Neural progenitor cell (in vitro differentiated cells): ENCODE data around the gene PLCL1. TPM values are rescaled to one million over a fixed set of nuclear protein-coding genes. Genes with fewer than 3 reads are reported as not detected.

ENCODE experiments used
- DNase-seq: peaks from one replicate; pipeline ENCODE4 v3.0.0-alpha.2; 2016; ENCODE audit warnings: low spot score
- H2AFZ ChIP-seq: fragments of 200-600 bp; sonication (generic); replicated peaks from 2 replicates; pipeline ENCODE4 v1.6.1; 2016; ENCODE audit warnings: antibody characterized with exemption
- H3F3A ChIP-seq: fragments of 200-600 bp; sonication (generic); 2 replicates; pipeline ENCODE4 v1.6.1; 2016; ENCODE audit warnings: antibody characterized with exemption, low read depth
- H3K27ac ChIP-seq: fragments of 200-600 bp; sonication (generic); 2 replicates; pipeline ENCODE4 v1.5.1; 2016; ENCODE audit warnings: mild to moderate bottlenecking
- H3K27me3 ChIP-seq: fragments of 200-600 bp; sonication (generic); 2 replicates; pipeline ENCODE4 v1.6.1; 2016; ENCODE audit warnings: mild to moderate bottlenecking, moderate library complexity
- H3K36me3 ChIP-seq: fragments of 200-600 bp; sonication (generic); 2 replicates; pipeline ENCODE4 v1.5.1; 2016
- H3K4me1 ChIP-seq: fragments of 200-600 bp; sonication (generic); 2 replicates; pipeline ENCODE4 v1.6.1; 2016; ENCODE audit warnings: mixed run types
- H3K4me2 ChIP-seq: fragments of 200-600 bp; sonication (generic); 2 replicates; pipeline ENCODE4 v1.6.1; 2016
- H3K4me3 ChIP-seq: fragments of 200-600 bp; sonication (generic); 2 replicates; pipeline ENCODE4 v1.5.1; 2016
- H3K79me2 ChIP-seq: fragments of 200-600 bp; sonication (generic); 2 replicates; pipeline ENCODE4 v1.6.1; 2016; ENCODE audit warnings: low read depth
- H3K9ac ChIP-seq: fragments of 200-600 bp; sonication (generic); 2 replicates; pipeline ENCODE4 v1.6.1; 2016
- H3K9me3 ChIP-seq: fragments of 200-600 bp; sonication (generic); 2 replicates; pipeline ENCODE4 v1.5.1; 2016; ENCODE audit warnings: low read depth
- H4K20me1 ChIP-seq: fragments of 200-600 bp; sonication (generic); 2 replicates; pipeline ENCODE4 v1.6.1; 2016; ENCODE audit warnings: low read depth
- H3K27ac Mint-ChIP-seq: 3 replicates; pipeline ENCODE4 v1.8.0; 2021; ENCODE audit warnings: mixed read lengths
- H3K27me3 Mint-ChIP-seq: 2 replicates; pipeline ENCODE4 v1.8.0; 2022; ENCODE audit warnings: low read depth, mild to moderate bottlenecking, inconsistent platforms, moderate library complexity, mixed read lengths; ENCODE audit not compliant: insufficient read depth
- H3K36me3 Mint-ChIP-seq: 3 replicates; pipeline ENCODE4 v1.8.0; 2021; ENCODE audit warnings: mixed read lengths
- H3K4me1 Mint-ChIP-seq: 3 replicates; pipeline ENCODE4 v1.8.0; 2021; ENCODE audit warnings: mixed read lengths
- H3K4me3 Mint-ChIP-seq: 3 replicates; pipeline ENCODE4 v1.8.0; 2021; ENCODE audit warnings: mild to moderate bottlenecking, moderate library complexity, mixed read lengths
- H3K9me3 Mint-ChIP-seq: 3 replicates; pipeline ENCODE4 v1.8.0; 2020; ENCODE audit warnings: mixed read lengths
- CTCF ChIP-seq: fragments of 200-600 bp; sonication (generic); IDR thresholded peaks from 2 replicates; pipeline ENCODE4 v1.5.1; 2017; ENCODE audit warnings: antibody characterized with exemption, mild to moderate bottlenecking
- EZH2 ChIP-seq: fragments of 200-600 bp; sonication (generic); IDR thresholded peaks from 2 replicates; pipeline ENCODE4 v1.6.1; 2017; ENCODE audit warnings: antibody characterized with exemption, mild to moderate bottlenecking, moderate library complexity
- EZH2phosphoT487 ChIP-seq: fragments of 200-600 bp; sonication (generic); IDR thresholded peaks from 2 replicates; pipeline ENCODE4 v1.6.1; 2017; ENCODE audit warnings: antibody characterized with exemption
- total RNA-seq: library from RNA; depleted of rRNA; stranded (reverse); fragments of >200 nt; gene quantifications from 2 replicates; pipeline ENCODE4 v1.2.3, GENCODE V29; 2015; ENCODE audit warnings: low replicate concordance

PLCL1 gene
- total RNA-seq, 1 donor from 2014 or later = 0.41 TPM

- Histone ChIP-seq H2AFZ (no peak overlapping the region), H3F3A (no peaks in the 10 kb centered on the region), H3K4me1 (peaks cover 8% of the 10 kb centered on the region), H3K27me3 (no peaks in the 10 kb centered on the region), H3K9ac (no peak overlapping the region), H3K36me3 (no peaks in the 10 kb centered on the region), H3K4me2 (no peak overlapping the region), H3K27ac (no peak overlapping the region), H4K20me1 (no peaks in the 10 kb centered on the region), H3K4me3 (no peak overlapping the region), H3K79me2 (no peaks in the 10 kb centered on the region), H3K9me3 (no peaks in the 10 kb centered on the region)
- Mint-ChIP-seq H3K36me3 (no peaks in the 10 kb centered on the region), H3K27ac (no peak overlapping the region), H3K4me3 (no peak overlapping the region), H3K27me3 (no peaks in the 10 kb centered on the region), H3K4me1 (peaks cover 21% of the 10 kb centered on the region), H3K9me3 (no peaks in the 10 kb centered on the region)
- no peak for DNase-seq
- TF ChIP-seq EZH2phosphoT487 (no peak), CTCF (no peak), EZH2 (no peak)
These were observed 72.6 kb downstream of the PLCL1 start for GRCh38 chr2:197877038-197877437.

- H3K27ac Mint-ChIP-seq = no peak overlapping the region
- H3K4me1 Mint-ChIP-seq = peaks cover 6% of the 10 kb centered on the region
These were observed 74.4 kb downstream of the PLCL1 start for GRCh38 chr2:197878792-197879191.

GRCh38 chr2:197879812-197880408 is 75.5 kb downstream of the PLCL1 start:
- Histone ChIP-seq H3F3A (no peaks in the 10 kb centered on the region), H3K4me2 (no peak overlapping the region), H3K79me2 (no peaks in the 10 kb centered on the region), H3K36me3 (no peaks in the 10 kb centered on the region), H4K20me1 (no peaks in the 10 kb centered on the region), H3K9me3 (no peaks in the 10 kb centered on the region), H2AFZ (no peak overlapping the region), H3K9ac (no peak overlapping the region), H3K4me1 (no peaks in the 10 kb centered on the region), H3K27me3 (no peaks in the 10 kb centered on the region), H3K4me3 (no peak overlapping the region), H3K27ac (no peak overlapping the region)
- Mint-ChIP-seq H3K27me3 (no peaks in the 10 kb centered on the region), H3K36me3 (no peaks in the 10 kb centered on the region), H3K4me3 (no peak overlapping the region), H3K4me1 (peaks cover 5% of the 10 kb centered on the region), H3K27ac (no peak overlapping the region), H3K9me3 (no peaks in the 10 kb centered on the region)
- TF ChIP-seq EZH2 = no peak
- no peak for TF ChIP-seq CTCF
- no peak for TF ChIP-seq EZH2phosphoT487
- DNase-seq = no peak

More at GRCh38 chr2:197878792-197879191, 74.4 kb downstream of the PLCL1 start:
- no peak overlapping the region for H3K27ac ChIP-seq
- H3K36me3 Mint-ChIP-seq = no peaks in the 10 kb centered on the region
- TF ChIP-seq CTCF = no peak
- TF ChIP-seq EZH2 = no peak
- no peak for TF ChIP-seq EZH2phosphoT487
- H3K4me2 ChIP-seq = no peak overlapping the region
- no peak overlapping the region for H2AFZ ChIP-seq
- H3K4me1 ChIP-seq = no peaks in the 10 kb centered on the region
- DNase-seq = no peak
- H3F3A ChIP-seq = no peaks in the 10 kb centered on the region
- H3K27me3 ChIP-seq = no peaks in the 10 kb centered on the region
- no peaks in the 10 kb centered on the region for H3K9me3 ChIP-seq
- H3K79me2 ChIP-seq = no peaks in the 10 kb centered on the region
- H4K20me1 ChIP-seq = no peaks in the 10 kb centered on the region
- no peak overlapping the region for H3K4me3 Mint-ChIP-seq
- no peaks in the 10 kb centered on the region for H3K36me3 ChIP-seq
- H3K4me3 ChIP-seq = no peak overlapping the region
- H3K9me3 Mint-ChIP-seq = no peaks in the 10 kb centered on the region
- H3K9ac ChIP-seq = no peak overlapping the region
- H3K27me3 Mint-ChIP-seq = no peaks in the 10 kb centered on the region
